Measurements from ENCODE around the gene NEK1.

NEK1 gene

DNA sequence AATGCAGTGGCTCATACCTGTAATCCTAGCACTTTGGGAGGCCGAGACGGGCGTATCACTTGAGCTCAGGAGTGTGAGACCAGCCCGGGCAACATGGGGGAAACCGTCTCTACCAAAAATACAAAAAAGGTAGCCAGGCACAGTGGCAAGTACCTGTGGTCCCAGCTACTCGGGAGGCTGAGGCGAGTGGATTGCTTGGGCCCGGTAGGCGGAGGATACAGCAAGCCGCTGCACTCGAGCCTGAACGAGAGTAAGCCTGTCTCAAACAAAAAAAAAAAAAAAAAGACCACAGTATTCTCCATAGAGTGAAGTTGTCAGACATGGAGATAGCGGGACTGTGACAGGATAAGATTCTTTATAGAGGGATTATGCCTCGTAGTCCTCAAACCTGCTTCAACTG lies 265.5 kb downstream of the NEK1 start:
- no peak for FAIRE-seq
- no peak for TF ChIP-seq POLR2A (IDR thresholded peaks at IDR 0.05; ENCODE audit: low read depth, low read length)
- DNase-seq (ENCODE audit: insufficient read length, low spot score) = no peak

GRCh38 chr4:169345316-169345721 lies 267.1 kb downstream of the NEK1 start:
- FAIRE-seq = peak; percentile 82
- TF ChIP-seq POLR2A (IDR thresholded peaks at IDR 0.05; ENCODE audit: low read depth, low read length) = no peak
- peak; percentile 43 for DNase-seq (ENCODE audit: insufficient read length, low spot score)

Data from H54 (cell line).